Esophagus muscularis mucosa (tissue), 3 donors: Measurements from ENCODE around the gene ZNF841.

Experiments
- POLR2A ChIP-seq: fragments of 450-650 bp; IDR thresholded peaks from one replicate; pipeline ENCODE4 v1.6.1; 2017; ENCODE audit warnings: antibody characterized with exemption, moderate library complexity, mild to moderate bottlenecking, low read depth
- TF ChIP-seq, protein P1 (sequence below), 3 experiments: fragments of 200-600 bp in 2 of 3; fragments of 450-650 bp in 1 of 3; sonication (generic) in 2 of 3; IDR thresholded peaks; one replicate each; pipeline ENCODE4 v1.5.1; 2017 to 2019; ENCODE audit warnings: antibody characterized with exemption in 3 of 3, mild to moderate bottlenecking in 2 of 3, moderate library complexity in 1 of 3

DNA sequence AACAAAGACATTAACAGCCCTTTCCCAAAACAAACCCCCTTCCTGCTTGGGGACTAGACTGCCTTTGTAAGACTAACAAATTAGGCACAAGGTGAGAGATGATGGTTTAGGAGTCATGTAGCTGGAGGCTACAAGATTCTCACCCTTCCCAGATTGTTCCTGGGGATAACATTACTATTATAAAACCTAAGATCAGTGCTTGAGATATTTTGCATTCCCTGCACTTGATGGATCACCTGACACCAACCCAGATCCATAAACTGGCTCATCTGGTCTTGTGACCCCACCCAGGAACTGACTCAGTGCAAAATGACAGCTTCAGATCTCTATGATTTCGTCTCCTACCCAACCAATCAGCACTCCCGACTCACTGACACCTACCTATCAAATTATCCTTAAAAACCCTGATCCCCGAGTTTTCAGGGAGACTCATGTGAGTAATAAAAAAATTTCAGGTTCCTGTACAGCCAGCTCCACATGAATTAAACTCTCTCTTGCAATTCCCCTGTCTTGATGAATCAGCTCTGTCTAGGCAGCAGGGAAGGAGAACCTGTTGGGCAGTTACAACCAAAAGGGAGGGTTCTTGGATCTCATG lies 46.5 kb upstream of the ZNF841 start:
- TF ChIP-seq POLR2A = no peak
- TF ChIP-seq, protein P1, sequence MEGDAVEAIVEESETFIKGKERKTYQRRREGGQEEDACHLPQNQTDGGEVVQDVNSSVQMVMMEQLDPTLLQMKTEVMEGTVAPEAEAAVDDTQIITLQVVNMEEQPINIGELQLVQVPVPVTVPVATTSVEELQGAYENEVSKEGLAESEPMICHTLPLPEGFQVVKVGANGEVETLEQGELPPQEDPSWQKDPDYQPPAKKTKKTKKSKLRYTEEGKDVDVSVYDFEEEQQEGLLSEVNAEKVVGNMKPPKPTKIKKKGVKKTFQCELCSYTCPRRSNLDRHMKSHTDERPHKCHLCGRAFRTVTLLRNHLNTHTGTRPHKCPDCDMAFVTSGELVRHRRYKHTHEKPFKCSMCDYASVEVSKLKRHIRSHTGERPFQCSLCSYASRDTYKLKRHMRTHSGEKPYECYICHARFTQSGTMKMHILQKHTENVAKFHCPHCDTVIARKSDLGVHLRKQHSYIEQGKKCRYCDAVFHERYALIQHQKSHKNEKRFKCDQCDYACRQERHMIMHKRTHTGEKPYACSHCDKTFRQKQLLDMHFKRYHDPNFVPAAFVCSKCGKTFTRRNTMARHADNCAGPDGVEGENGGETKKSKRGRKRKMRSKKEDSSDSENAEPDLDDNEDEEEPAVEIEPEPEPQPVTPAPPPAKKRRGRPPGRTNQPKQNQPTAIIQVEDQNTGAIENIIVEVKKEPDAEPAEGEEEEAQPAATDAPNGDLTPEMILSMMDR (IDR thresholded peaks at IDR 0.05) = no peak
